GM18909 (cell line): Measurements from ENCODE around the gene CHST11.

Experiments used
- ATAC-seq: cut with Tn5 transposase; IDR thresholded peaks from one replicate; pipeline ENCODE4 v1.9.1; 2021; ENCODE audit warnings: mild to moderate bottlenecking; ENCODE audit not compliant: unreplicated experiment, poor library complexity

Gene CHST11

GRCh38 chr12:104456417-104456949, at the start of gene CHST11:
CHST11 (plus strand) TSS chr12:104456948.
- peak; percentile 68 for ATAC-seq

GRCh38 chr12:104407438-104407837, 49.3 kb upstream of the CHST11 start:
- no peak for ATAC-seq

- no peak for ATAC-seq
These were observed 48.8 kb upstream of the CHST11 start for GRCh38 chr12:104407922-104408321.

DNA sequence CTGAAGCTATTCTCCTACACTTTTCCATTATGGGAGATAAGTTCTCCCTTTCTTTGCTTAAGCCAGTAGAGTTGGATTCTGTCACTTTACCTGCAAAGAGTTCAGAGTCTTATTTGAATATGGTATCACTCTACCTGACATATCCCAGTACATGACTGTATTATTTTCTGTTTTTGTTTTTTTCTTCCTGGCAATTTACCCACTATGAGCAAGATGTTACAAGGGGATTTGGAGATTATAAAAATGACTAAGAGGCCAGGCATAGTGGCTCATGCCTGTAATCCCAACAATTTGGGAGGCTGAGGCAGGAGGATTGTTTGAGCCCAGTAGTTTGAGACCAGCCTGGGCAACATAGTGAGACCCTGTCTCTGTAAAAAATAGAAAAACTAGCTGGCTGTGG, 46.4 kb upstream of the CHST11 start:
- no peak for ATAC-seq

DNA sequence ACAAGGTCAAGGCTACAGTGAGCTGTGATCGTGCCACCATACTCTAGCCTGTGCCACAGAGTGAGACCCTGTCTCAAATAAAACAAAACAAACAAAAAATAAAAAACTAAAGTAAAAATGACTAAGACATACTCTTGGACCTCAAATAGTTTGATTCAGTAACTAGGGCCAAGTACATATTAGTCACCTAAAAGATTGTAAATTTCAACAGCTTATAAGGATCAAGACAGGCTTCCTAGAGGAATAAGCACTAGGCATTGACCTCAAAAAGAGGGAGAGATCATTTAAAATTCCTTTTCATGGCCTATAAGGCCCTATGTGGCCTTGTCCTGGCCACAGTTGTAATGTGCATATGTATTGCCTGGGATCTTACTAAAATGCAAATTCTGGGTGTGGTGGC, 46.0 kb upstream of the CHST11 start:
- ATAC-seq, result no peak

DNA sequence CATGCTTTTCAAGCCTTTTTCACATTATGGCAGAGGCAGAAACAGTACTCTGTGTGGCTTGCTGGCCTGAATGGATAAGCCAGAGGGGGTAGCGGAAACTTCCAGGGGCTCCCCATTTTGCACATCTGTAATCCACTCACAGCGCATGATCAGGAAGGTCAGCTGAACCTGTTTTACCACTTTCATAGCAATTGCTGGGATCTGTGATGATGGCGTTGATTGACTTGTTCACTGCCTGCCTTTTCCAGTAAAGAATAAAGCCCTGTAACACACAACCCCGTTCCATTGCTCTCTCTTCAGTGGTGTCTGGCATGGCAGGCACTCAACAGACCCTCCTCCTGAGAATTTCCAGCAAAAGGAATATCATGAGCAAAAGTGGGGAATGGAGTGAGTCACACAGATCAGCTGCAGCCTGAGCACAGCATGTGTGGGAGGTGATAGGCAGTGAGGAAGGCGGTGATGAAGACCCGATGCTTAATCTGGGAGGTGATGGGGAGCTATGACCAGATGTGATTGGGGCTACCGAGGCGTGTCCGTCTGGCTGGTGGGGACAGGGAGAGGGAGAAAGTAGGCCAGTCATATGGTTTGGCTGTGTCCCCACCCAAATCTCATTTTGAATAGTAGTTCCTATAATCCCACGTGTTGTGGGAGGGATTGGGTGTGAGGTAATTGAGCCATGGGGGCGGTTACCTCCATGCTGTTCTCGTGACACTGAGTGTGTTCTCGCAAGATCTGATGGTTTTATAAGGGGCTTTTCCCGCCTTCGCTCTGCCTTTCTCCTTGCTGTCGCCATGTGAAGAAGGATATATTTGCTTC, 44.7 kb upstream of the CHST11 start:
- ATAC-seq, result no peak

DNA sequence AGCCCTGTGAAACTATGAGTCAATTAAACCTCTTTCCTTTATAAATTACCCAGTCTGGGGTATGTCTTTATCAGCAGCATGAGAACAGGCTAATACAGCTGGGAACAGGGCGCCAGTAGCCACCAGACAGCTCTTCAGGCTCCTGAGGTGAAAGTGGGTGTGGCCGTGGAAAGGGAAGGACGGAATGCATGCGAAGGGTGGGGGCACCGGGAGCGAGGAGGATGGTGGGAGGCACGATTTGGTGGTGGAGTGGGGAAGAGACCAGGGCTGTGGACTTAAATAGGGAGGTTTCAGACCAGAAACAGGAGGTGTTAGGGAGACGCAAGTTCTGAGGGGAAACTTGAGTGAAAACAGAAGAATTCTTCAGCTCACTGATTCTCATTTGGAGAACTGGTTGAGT, 44.1 kb upstream of the CHST11 start:
- ATAC-seq, result no peak

GRCh38 chr12:104413330-104413729, 43.4 kb upstream of the CHST11 start:
- ATAC-seq, result no peak

DNA sequence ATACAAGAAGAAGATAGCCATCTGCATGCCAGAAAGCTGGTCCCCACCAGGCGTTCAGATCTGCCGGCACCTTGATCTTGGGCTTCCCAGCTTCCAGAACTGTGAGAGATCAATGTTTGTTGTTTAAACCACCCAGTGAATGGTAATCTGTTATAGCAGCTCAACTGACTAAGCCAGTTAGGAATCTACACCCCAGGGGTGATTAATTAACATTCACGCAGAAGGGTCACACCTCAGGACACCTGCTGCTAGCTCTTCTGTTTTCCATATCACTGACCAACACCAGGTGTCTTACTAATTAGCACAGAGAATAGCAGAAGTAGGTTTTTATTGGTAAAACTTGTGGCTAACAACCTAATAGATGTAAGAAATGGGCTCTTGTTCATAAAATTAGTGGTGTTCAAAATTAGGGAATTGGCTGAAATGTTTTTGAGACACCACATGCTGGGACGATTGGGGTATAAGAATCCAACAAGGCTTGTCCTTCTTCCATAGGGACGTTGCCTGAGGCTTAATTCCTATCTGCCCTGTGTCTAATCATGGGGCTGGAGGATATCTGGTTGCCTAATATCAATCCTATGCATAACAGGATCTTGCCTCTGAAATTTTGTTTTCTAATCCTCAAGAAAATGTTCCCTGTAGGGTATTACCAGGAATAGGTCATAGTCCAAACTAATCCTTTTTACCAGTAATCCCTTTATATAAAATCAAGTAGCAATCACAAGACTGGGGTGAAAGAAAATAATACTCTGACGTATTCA, 42.0 kb upstream of the CHST11 start:
- ATAC-seq, result no peak

GRCh38 chr12:104415342-104415980, 41.3 kb upstream of the CHST11 start:
- ATAC-seq, result no peak

DNA sequence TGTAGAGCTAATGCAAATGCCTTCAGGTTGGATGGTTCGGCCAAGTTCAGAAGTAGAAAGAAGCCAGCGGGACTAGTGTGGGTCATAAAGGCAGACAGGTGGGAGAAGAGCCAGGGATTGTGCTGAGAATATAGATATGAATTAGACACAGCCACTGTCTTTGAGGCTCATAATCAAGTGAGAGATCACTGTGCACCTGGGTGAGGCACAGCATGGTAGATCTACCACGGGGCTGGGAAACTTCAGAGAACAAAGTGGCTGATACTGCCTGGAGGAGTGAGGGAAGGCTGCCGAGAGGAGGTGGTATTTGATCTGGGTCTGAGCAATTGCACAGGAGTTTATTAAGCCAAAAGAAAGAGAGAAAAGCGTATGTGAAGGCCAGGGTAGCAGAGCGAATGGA, 40.6 kb upstream of the CHST11 start:
- ATAC-seq, result no peak

DNA sequence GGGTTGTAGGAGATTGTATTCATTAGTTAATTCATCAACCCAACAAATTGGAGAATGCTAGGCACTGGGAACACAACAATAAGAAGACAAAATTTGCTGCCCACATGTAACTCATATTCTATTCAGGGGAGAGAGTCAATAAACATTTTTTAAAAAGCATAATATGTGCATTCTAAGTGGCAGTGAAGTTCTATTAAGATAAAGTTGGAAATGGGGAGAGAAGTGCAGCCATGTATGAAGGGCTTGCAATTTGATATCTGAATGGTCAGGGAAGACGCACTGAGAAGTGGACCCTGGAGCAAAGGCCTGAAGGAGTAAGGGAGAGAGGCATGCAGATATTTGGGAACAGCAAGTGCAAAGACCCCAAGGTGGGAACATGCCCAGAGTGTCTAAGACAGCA, 40.2 kb upstream of the CHST11 start:
- no peak for ATAC-seq

- no peak for ATAC-seq
These were observed 37.0 kb upstream of the CHST11 start for GRCh38 chr12:104419717-104420116.

DNA sequence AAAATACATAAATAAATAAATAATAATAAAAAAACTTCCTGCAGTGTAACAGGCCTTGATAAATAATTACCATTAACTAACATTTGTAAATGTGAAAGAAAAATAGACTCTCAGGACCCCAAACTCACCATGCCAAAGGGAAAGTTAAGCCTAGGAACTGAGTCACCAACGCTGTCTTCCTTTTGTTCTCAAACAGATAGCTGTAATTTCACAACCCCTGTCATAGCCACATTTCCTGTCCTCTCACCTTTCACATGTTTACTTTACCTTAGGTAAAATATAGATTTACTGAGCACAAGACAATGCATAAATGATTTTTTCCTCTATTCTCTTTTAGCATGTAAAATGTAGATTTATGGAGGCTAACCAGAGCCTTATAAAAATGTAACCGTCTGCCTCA, 35.9 kb upstream of the CHST11 start:
- ATAC-seq, result no peak

- no peak for ATAC-seq
These were observed 35.4 kb upstream of the CHST11 start for GRCh38 chr12:104421343-104421742.

GRCh38 chr12:104422441-104422840, 34.3 kb upstream of the CHST11 start:
- no peak for ATAC-seq

DNA sequence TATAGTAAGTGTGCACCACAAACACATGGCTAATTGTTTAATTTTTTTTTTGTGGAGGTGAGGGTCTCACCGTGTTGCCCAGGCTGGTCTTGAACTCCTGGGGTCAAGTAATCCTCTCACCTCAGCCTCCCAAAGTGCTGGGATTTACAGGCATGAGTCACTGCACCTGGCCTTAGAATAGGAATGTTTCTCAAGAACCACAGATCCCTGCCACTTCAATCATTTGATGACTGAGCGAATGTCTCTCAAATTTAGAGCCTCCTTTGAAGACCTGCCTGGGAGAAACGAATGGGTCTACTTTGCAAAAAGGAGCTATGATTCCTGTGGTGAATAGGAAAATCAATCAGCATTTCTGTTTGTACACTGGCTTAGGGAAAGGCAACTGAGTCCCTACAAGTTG, 33.5 kb upstream of the CHST11 start:
- no peak for ATAC-seq

GRCh38 chr12:104423809-104424208, 32.9 kb upstream of the CHST11 start:
- ATAC-seq, result no peak

GRCh38 chr12:104424955-104425354, 31.8 kb upstream of the CHST11 start:
- no peak for ATAC-seq

- no peak for ATAC-seq
These were observed 31.1 kb upstream of the CHST11 start for GRCh38 chr12:104425614-104426013.

DNA sequence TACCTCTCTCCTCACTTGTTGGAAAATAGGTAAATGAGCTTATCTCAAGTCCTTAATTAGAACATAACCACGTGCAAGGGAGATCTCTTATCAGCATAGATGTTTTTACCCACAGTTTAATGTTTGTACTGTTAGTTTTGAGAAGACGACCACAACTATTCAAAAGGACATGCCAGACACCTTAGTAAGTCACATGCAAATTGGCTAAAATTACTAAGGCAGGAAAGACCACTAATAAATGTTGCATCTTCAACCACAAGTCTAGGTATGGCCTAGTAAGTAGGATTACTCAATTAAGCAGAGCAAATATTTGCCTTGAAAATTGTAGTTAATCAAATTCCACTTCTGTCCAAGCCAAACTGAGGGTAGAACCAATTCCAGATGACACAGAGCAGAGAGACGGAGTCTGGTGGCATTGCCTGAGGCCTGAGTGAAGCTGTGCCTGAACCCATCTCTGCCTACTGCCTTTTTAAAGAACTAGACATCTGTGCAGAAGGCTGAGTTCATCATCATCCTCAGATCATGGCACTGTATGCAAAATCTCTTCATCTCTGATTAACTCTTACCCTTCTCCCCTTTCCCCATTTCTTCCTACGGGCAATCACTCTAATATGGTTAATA, 29.7 kb upstream of the CHST11 start:
- no peak for ATAC-seq
